WTC11 (cell line): ENCODE measurements around the gene RAD54L2.

Experiments
- ZNF138 ChIP-seq: sonication (generic); formaldehyde crosslinking; conservative IDR thresholded peaks from 2 replicates; pipeline ENCODE4 v1.8.1; 2022; ENCODE audit warnings: mild to moderate bottlenecking, moderate library complexity, missing genetic modification reagents
- TF ChIP-seq, protein P1 (sequence below): fragments of 200-600 bp; IDR thresholded peaks from 2 replicates; pipeline ENCODE4 v1.8.0; 2022; ENCODE audit warnings: antibody characterized with exemption

DNA sequence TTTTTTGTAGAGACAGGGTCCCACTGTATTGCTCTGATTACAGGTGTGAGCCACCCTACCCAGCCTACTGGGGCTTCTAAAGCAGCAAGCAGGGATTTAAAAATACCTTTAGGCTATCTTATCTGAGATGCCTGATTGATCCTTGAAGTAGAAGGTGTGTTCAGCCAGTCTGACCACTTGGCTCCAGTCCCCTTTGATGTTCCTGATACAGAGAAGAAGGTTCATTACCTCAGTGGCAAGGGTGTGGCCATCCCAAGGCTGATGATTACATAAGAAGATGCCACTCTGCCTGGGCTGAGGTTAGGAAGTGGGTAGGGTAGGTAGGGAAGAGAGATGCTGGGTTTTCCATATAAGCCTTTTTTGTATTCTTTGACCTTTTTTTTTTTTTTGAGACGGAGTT, 27.5 kb upstream of the RAD54L2 start:
- TF ChIP-seq, protein P1, sequence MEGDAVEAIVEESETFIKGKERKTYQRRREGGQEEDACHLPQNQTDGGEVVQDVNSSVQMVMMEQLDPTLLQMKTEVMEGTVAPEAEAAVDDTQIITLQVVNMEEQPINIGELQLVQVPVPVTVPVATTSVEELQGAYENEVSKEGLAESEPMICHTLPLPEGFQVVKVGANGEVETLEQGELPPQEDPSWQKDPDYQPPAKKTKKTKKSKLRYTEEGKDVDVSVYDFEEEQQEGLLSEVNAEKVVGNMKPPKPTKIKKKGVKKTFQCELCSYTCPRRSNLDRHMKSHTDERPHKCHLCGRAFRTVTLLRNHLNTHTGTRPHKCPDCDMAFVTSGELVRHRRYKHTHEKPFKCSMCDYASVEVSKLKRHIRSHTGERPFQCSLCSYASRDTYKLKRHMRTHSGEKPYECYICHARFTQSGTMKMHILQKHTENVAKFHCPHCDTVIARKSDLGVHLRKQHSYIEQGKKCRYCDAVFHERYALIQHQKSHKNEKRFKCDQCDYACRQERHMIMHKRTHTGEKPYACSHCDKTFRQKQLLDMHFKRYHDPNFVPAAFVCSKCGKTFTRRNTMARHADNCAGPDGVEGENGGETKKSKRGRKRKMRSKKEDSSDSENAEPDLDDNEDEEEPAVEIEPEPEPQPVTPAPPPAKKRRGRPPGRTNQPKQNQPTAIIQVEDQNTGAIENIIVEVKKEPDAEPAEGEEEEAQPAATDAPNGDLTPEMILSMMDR = no peak
- TF ChIP-seq ZNF138 (CRISPR knock-in tag) = no peak
